ENCODE data around the gene TMEM35B. TPM values are rescaled to one million over a fixed set of nuclear protein-coding genes. Genes with fewer than 3 reads are reported as not detected.
"Not testable (repeated sequence)": the region's sequence is repeated elsewhere in the genome, so short reads cannot be mapped to it uniquely, and the experiment has no call there.

TMEM35B gene
- total RNA-seq, 1 donor from 2014 or later = 22.8 TPM

DNA sequence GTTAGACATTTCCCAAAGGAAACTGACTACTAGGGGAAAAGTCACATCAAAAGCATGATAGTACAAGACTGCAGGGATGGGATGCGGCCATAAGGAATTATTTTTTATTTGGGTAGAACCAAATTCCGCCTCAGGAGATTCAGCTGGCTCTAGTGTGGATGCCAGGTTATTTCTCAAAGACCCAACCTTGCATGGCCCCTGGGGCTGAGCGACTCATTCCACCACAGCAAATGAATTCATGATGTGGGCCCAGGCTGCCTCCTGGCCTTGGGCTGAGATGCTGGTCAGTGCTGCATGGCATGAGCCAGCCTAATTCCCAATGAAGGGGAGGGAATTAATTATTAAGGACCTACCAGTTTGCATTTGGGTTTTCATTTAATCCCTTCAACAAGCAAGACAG, 11.8 kb downstream of the TMEM35B start:
- H3K9me3 Mint-ChIP-seq (ENCODE audit: unreplicated experiment) = no peaks in the 10 kb centered on the region
- peaks cover 3% of the 10 kb centered on the region for H3K36me3 Mint-ChIP-seq (ENCODE audit: unreplicated experiment)
- TF ChIP-seq, protein P1, sequence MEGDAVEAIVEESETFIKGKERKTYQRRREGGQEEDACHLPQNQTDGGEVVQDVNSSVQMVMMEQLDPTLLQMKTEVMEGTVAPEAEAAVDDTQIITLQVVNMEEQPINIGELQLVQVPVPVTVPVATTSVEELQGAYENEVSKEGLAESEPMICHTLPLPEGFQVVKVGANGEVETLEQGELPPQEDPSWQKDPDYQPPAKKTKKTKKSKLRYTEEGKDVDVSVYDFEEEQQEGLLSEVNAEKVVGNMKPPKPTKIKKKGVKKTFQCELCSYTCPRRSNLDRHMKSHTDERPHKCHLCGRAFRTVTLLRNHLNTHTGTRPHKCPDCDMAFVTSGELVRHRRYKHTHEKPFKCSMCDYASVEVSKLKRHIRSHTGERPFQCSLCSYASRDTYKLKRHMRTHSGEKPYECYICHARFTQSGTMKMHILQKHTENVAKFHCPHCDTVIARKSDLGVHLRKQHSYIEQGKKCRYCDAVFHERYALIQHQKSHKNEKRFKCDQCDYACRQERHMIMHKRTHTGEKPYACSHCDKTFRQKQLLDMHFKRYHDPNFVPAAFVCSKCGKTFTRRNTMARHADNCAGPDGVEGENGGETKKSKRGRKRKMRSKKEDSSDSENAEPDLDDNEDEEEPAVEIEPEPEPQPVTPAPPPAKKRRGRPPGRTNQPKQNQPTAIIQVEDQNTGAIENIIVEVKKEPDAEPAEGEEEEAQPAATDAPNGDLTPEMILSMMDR (IDR thresholded peaks at IDR 0.05) = no peak
- H3K4me1 Mint-ChIP-seq (ENCODE audit: unreplicated experiment) = no peaks in the 10 kb centered on the region
- H3K4me3 Mint-ChIP-seq (ENCODE audit: unreplicated experiment) = no peak overlapping the region
- DNase-seq (ENCODE audit: extremely low spot score, unreplicated experiment) = no peak
- peaks cover 8% of the 10 kb centered on the region for H3K27me3 Mint-ChIP-seq (ENCODE audit: unreplicated experiment)
- H3K27ac Mint-ChIP-seq (ENCODE audit: unreplicated experiment) = no peak overlapping the region

DNA sequence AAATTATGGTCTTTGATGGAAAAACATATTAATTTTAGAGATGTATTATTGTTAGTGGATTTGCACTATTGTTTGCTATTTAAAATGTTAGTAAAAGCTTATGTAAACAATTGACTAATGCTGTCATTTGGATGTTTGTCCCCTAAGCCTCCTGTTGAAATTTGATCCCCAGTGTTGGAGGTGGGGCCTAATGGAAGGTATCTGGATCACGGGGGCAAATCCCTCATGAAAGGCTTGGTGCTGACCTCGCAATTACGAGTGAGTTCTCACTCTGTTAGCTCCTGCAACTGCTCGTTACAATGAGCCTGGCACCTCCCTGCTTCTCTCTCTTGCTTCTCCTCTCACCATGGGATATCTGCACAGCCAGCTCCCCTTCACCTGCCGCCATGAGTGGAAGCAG, 14.3 kb downstream of the TMEM35B start:
- Mint-ChIP-seq H3K4me1 (ENCODE audit: unreplicated experiment) (no peaks in the 10 kb centered on the region), H3K36me3 (ENCODE audit: unreplicated experiment) (no peaks in the 10 kb centered on the region), H3K27ac (ENCODE audit: unreplicated experiment) (no peak overlapping the region), H3K9me3 (ENCODE audit: unreplicated experiment) (no peaks in the 10 kb centered on the region), H3K4me3 (ENCODE audit: unreplicated experiment) (no peak overlapping the region), H3K27me3 (ENCODE audit: unreplicated experiment) (peaks cover 14% of the 10 kb centered on the region)
- no peak for DNase-seq (ENCODE audit: extremely low spot score, unreplicated experiment)
- TF ChIP-seq, protein P1 (IDR thresholded peaks at IDR 0.05) = no peak

DNA sequence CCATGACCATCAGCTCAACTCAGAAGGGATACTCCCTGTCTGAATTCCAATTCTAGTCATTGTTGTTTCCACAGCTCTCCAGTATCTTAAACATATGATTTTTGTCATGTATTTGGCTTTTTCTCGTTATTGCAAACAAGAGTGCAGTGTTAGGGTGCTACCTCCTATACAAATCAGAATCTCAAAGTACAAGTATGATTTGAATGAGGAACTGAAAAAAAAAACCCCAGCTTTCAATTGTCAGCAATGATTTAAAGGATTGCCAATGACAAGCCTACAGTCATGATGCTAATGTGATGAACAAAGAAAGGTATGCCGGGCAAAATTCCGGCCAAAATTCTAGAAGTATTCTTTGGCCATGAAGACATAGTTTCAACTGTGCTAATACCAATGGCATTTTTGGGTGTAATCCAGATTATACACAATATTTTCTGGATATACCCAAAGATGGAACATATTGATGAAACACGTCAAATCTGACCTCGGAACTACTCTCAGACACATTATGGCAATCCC, 14.9 kb downstream of the TMEM35B start:
- TF ChIP-seq, protein P1 (IDR thresholded peaks at IDR 0.05) = no peak
- H3K27ac Mint-ChIP-seq (ENCODE audit: unreplicated experiment) = no peak overlapping the region
- H3K9me3 Mint-ChIP-seq (ENCODE audit: unreplicated experiment) = no peaks in the 10 kb centered on the region
- no peaks in the 10 kb centered on the region for H3K36me3 Mint-ChIP-seq (ENCODE audit: unreplicated experiment)
- DNase-seq (ENCODE audit: extremely low spot score, unreplicated experiment) = no peak
- no peaks in the 10 kb centered on the region for H3K4me1 Mint-ChIP-seq (ENCODE audit: unreplicated experiment)
- peaks cover 14% of the 10 kb centered on the region for H3K27me3 Mint-ChIP-seq (ENCODE audit: unreplicated experiment)
- H3K4me3 Mint-ChIP-seq (ENCODE audit: unreplicated experiment) = no peak overlapping the region

DNA sequence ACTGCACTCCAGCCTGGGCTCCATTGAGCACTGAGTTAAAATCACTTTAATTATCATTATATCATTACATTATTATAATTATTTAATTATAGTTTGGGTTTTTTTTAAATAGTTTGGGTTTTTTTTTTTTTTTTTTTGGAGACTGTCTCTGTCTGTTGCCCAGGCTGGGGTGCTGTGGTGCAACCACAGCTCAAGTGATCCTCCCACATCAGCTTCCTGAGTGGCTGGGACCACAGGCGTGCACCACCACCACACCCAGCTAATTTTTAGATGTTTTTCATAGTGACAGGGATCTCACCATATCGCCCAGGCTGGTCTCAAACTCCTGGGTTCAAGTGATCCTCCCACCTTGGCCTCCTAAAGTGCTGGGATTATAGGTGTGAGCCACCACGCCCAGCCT, 16.9 kb downstream of the TMEM35B start:
- not testable (repeated sequence) for DNase-seq (ENCODE audit: extremely low spot score, unreplicated experiment); H3K27ac Mint-ChIP-seq (ENCODE audit: unreplicated experiment); H3K4me1 Mint-ChIP-seq (ENCODE audit: unreplicated experiment); H3K4me3 Mint-ChIP-seq (ENCODE audit: unreplicated experiment); H3K36me3 Mint-ChIP-seq (ENCODE audit: unreplicated experiment); H3K9me3 Mint-ChIP-seq (ENCODE audit: unreplicated experiment)
- peaks cover 17% of the 10 kb centered on the region for H3K27me3 Mint-ChIP-seq (ENCODE audit: unreplicated experiment)

DNA sequence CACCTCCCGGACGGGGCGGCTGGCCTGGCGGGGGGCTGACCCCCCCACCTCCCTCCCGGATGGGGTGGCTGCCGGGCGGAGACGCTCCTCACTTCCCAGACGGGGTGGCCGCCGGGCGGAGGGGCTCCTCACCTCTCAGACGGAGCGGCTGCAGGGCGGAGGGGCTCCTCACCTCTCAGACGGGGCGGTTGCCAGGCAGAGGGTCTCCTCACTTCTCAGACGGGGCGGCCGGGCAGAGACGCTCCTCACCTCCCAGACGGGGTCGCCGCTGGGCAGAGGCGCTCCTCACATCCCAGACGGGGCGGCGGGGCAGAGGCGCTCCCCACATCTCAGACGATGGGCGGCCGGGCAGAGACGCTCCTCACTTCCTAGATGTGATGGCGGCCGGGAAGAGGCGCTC, 17.5 kb downstream of the TMEM35B start:
- not testable (repeated sequence) for H3K27ac Mint-ChIP-seq (ENCODE audit: unreplicated experiment); H3K9me3 Mint-ChIP-seq (ENCODE audit: unreplicated experiment); H3K4me1 Mint-ChIP-seq (ENCODE audit: unreplicated experiment); H3K4me3 Mint-ChIP-seq (ENCODE audit: unreplicated experiment); H3K36me3 Mint-ChIP-seq (ENCODE audit: unreplicated experiment); DNase-seq (ENCODE audit: extremely low spot score, unreplicated experiment)
- H3K27me3 Mint-ChIP-seq (ENCODE audit: unreplicated experiment) = peaks cover 18% of the 10 kb centered on the region

DNA sequence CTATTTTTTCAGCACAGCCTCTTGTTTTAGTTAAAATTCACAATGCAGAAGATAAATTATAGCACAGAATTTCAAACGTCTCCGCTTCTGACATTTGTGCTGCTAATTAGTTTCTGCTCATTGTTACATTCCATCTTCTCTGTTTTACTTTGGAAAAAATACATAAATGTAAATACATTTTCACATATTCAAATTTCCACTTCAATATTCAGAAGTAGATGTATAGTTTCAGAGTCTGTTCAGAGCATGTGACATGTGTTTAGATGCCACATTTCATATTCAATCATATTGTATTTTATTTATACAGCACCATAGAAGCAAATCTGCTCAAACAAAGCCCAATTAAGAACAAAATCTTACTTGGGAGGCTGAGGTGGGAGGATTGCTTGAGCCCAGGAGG, 19.6 kb downstream of the TMEM35B start:
- H3K9me3 Mint-ChIP-seq (ENCODE audit: unreplicated experiment) = no peaks in the 10 kb centered on the region

More for the DNA sequence above, 19.6 kb downstream of the TMEM35B start:
- no peak for DNase-seq (ENCODE audit: extremely low spot score, unreplicated experiment)
- Mint-ChIP-seq H3K4me3 (ENCODE audit: unreplicated experiment) (no peak overlapping the region), H3K27me3 (ENCODE audit: unreplicated experiment) (peaks cover 22% of the 10 kb centered on the region), H3K36me3 (ENCODE audit: unreplicated experiment) (no peaks in the 10 kb centered on the region), H3K27ac (ENCODE audit: unreplicated experiment) (no peak overlapping the region), H3K4me1 (ENCODE audit: unreplicated experiment) (no peaks in the 10 kb centered on the region)
- TF ChIP-seq, protein P1 (IDR thresholded peaks at IDR 0.05) = no peak
